ENCODE results near the gene NUB1.

Gene NUB1

DNA sequence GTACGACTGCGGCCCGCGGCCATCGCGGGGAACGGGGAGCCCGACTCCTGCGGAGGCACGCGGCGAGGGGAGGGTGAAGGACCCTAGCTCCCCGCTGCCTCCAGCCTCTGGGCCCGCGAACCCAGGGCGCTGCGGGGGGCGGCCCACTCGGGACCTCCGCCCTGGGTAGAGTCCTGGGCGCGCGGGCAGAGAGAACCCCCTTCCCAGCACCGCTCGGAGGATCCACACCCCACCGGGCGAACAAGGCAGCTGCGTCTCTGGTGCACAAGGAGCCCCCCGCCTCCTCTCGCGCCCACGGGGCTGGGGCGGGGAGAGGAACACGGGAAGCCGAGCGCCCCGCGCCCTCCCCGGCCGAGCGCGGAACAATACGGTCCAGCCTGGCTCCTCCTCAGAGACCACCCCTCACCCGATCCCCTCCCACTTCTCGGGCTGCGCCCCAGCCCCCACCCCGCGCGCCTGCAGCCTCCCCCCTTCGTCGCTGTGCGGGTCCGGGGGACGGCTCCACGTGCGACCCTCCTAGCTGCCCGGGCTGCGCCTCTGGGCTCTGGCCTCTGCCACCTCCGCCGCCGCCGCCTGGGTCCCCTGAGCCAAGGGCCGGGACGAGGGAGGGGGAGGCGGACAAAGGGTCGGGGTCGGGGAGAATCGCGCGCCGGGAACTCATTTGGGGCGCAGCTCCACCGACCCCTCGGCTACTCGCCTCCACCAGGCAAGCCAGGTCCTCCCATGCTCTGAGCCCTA lies 68.2 kb downstream of the NUB1 start, which contains the start of gene WDR86:
WDR86 (minus strand) TSS at position 372 of the 738 bp plus-strand sequence. CDS start 449 bp downstream, outside the sequence.
- H3K27ac ChIP-seq (ENCODE audit: insufficient read depth, low read length, poor library complexity, severe bottlenecking): peak within 1 kb of the TSS; percentile 91
- H3K4me1 ChIP-seq (ENCODE audit: control insufficient read depth, insufficient read depth, low read length, poor library complexity, severe bottlenecking): peaks cover 25% of the 10 kb centered on the region
- H3K36me3 ChIP-seq (ENCODE audit: control insufficient read depth, insufficient read depth, low read length): peaks cover 3% of the 10 kb centered on the region
- DNase-seq: no peak
- H3K4me3 ChIP-seq (ENCODE audit: insufficient read depth, low read depth, low read length, poor library complexity, severe bottlenecking): peak within 1 kb of the TSS; percentile 69
- H3K27me3 ChIP-seq (replicated peaks; ENCODE audit: control insufficient read depth, insufficient read depth, low read length, poor library complexity, severe bottlenecking): no peaks in the 10 kb centered on the region
- H3K9me3 ChIP-seq (ENCODE audit: control insufficient read depth, low read length): no peaks in the 10 kb centered on the region

DNA sequence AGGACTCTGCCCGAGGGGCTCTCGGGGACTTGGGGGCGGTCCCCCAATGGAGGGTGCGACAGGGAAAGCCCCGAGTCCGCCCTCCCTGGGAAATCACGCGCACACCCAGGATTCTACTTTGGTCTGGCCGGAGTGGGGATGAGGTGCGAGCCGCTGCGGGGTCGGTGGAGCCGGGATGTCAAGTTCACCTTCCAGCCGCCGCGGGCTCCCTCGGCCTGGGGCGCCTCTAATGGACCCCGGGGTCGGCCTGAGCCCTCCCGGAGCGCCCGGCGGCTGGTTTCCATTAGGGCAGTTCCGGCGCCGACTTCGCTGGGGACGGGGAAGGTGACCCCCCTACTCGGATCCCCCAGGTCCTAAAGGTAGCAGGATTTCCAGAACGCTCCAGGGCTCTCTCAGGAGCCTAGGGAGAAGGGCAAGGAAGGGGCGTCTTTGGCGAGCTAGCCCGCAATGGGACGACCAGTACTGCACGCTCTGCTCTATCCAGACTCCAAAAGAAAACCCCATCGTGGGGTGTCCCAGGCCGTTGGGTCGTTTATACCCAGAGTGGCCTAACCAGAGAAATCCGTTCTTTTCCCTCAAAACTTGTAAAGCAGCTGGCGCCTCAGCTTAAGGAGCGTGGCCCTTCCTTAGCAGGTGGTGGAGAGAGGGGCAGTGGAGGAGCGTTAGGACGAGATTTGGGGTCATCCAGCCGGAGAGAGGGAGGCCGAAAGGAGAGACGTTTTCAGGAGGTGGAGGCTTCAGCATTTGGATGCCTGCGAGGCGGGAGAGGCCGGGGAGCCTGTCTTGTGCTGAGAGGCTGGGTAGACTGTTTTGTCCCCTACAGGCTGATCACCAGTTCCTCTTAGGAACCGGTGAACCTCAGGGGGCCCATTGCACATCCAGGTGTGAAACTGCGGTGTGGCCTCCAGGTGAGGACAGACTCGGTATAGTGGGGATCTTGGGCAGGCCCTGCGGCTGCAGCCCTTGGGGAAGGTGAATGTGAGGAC lies 69.1 kb downstream of the NUB1 start:
- Histone ChIP-seq H3K27me3 (replicated peaks; ENCODE audit: control insufficient read depth, insufficient read depth, low read length, poor library complexity, severe bottlenecking) (no peaks in the 10 kb centered on the region), H3K36me3 (ENCODE audit: control insufficient read depth, insufficient read depth, low read length) (peaks cover 3% of the 10 kb centered on the region), H3K27ac (ENCODE audit: insufficient read depth, low read length, poor library complexity, severe bottlenecking) (peak overlapping the region; percentile 91), H3K9me3 (ENCODE audit: control insufficient read depth, low read length) (no peaks in the 10 kb centered on the region), H3K4me1 (ENCODE audit: control insufficient read depth, insufficient read depth, low read length, poor library complexity, severe bottlenecking) (peaks cover 25% of the 10 kb centered on the region), H3K4me3 (ENCODE audit: insufficient read depth, low read depth, low read length, poor library complexity, severe bottlenecking) (peak overlapping the region; percentile 69)
- DNase-seq: peak in 1 of 3 donors; percentile 39

DNA sequence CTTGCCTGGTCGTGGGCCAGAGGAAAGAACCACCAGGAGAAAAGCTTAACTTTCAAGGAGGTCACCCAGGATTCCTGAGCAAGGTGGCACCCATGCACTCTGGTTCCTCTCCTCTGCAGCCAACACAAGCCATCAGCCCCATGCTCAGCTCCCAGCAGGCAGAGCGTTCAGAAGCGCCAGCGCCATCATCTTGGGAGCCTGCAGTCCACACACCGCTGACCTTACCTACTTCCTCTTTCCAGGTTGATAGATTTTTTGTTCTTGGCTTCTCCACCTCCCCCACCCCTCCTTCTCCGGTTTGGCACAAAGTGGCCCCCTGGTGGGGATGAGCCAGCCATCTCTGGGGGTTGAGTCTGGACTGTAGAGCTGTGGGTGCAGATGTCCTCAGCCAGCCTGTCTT lies 69.9 kb downstream of the NUB1 start:
- Histone ChIP-seq H3K9me3 (ENCODE audit: control insufficient read depth, low read length) (no peaks in the 10 kb centered on the region), H3K27me3 (replicated peaks; ENCODE audit: control insufficient read depth, insufficient read depth, low read length, poor library complexity, severe bottlenecking) (no peaks in the 10 kb centered on the region), H3K27ac (ENCODE audit: insufficient read depth, low read length, poor library complexity, severe bottlenecking) (no peak overlapping the region), H3K4me3 (ENCODE audit: insufficient read depth, low read depth, low read length, poor library complexity, severe bottlenecking) (no peak overlapping the region), H3K4me1 (ENCODE audit: control insufficient read depth, insufficient read depth, low read length, poor library complexity, severe bottlenecking) (peaks cover 25% of the 10 kb centered on the region), H3K36me3 (ENCODE audit: control insufficient read depth, insufficient read depth, low read length) (peaks cover 3% of the 10 kb centered on the region)
- no peak for DNase-seq

DNA sequence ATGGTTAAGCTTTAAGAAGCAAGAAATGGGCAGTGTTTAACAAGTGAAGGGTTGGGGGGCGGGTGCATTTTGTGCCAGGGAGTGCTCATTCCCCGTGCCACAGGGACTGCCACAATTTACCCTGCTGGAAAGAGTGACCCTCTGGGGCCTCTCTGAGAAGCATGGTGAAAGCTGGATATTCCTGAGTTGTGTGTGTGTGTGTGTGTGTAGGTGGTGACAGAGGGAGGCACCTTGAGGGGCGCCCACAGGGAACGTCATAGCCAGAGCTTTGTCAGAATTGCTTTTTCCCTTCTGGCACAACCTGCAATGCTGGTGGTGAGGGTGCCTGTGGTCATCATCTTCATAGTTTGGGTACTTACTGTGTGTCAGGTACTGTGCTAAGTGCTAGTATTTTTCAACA lies 70.7 kb downstream of the NUB1 start:
- peaks cover 3% of the 10 kb centered on the region for H3K36me3 ChIP-seq (ENCODE audit: control insufficient read depth, insufficient read depth, low read length)
- no peaks in the 10 kb centered on the region for H3K27me3 ChIP-seq (replicated peaks; ENCODE audit: control insufficient read depth, insufficient read depth, low read length, poor library complexity, severe bottlenecking)
- peaks cover 25% of the 10 kb centered on the region for H3K4me1 ChIP-seq (ENCODE audit: control insufficient read depth, insufficient read depth, low read length, poor library complexity, severe bottlenecking)
- H3K9me3 ChIP-seq (ENCODE audit: control insufficient read depth, low read length): no peaks in the 10 kb centered on the region
- H3K27ac ChIP-seq (ENCODE audit: insufficient read depth, low read length, poor library complexity, severe bottlenecking): no peak overlapping the region
- H3K4me3 ChIP-seq (ENCODE audit: insufficient read depth, low read depth, low read length, poor library complexity, severe bottlenecking): no peak overlapping the region
- DNase-seq: no peak

DNA sequence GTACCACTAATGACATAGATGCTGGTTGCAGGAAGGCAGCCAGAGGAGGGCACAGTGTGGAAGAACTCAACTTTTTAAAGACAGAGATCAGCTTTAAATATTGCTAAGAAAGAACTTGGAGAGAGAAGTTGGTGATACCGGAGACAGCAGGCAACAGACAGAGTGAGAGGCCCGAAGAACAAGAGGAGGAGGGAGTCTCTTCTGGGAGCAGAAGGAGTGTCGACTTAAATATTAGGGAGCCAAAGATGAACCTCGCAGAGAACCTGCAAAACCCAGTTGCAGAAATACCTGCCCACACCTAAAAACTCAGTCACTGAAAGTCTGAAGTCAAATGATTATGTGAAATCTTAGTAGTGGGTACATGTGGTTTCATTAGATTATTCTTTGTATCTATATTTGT lies 71.6 kb downstream of the NUB1 start:
- no peak overlapping the region for H3K4me3 ChIP-seq (ENCODE audit: insufficient read depth, low read depth, low read length, poor library complexity, severe bottlenecking)
- H3K4me1 ChIP-seq (ENCODE audit: control insufficient read depth, insufficient read depth, low read length, poor library complexity, severe bottlenecking): peaks cover 25% of the 10 kb centered on the region
- H3K27me3 ChIP-seq (replicated peaks; ENCODE audit: control insufficient read depth, insufficient read depth, low read length, poor library complexity, severe bottlenecking): no peaks in the 10 kb centered on the region
- no peak for DNase-seq
- H3K9me3 ChIP-seq (ENCODE audit: control insufficient read depth, low read length): no peaks in the 10 kb centered on the region
- H3K27ac ChIP-seq (ENCODE audit: insufficient read depth, low read length, poor library complexity, severe bottlenecking): no peak overlapping the region
- peaks cover 3% of the 10 kb centered on the region for H3K36me3 ChIP-seq (ENCODE audit: control insufficient read depth, insufficient read depth, low read length)

DNA sequence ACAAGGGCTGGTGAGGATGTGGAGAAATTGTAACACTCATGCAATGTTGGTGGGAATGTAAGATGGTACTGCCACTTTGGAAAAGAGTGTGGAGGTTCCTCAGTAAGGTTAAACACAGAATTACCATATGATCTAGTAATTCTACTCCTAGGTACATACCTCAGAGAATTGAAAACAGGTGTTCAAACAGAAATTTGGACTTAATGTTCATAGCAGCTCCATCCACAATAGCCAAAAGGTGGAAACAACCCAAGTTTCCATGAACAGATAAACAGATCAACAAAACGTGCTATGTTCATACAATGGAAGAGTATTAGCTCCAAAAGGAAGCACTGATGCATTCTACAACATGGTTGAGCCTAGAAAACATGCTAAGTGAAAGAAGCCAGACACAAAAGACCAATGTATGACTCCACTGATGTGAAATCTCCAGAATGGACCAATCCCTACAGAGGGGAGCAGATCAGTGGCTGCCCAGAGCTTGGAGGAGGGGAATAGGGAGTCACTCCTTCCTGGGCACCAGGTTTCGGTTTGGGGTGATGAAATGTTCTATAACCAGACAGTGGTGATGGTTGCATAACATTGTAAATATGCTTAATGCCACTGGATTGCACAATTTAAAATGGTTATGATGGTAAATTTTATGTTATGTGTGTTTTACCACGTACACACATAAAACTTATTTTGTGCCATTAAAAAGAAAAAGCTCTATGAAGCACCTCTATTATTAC lies 73.9 kb downstream of the NUB1 start:
- no peaks in the 10 kb centered on the region for H3K9me3 ChIP-seq (ENCODE audit: control insufficient read depth, low read length)
- H3K27me3 ChIP-seq (replicated peaks; ENCODE audit: control insufficient read depth, insufficient read depth, low read length, poor library complexity, severe bottlenecking): no peaks in the 10 kb centered on the region
- H3K36me3 ChIP-seq (ENCODE audit: control insufficient read depth, insufficient read depth, low read length): peaks cover 3% of the 10 kb centered on the region
- H3K4me3 ChIP-seq (ENCODE audit: insufficient read depth, low read depth, low read length, poor library complexity, severe bottlenecking): no peak overlapping the region
- H3K27ac ChIP-seq (ENCODE audit: insufficient read depth, low read length, poor library complexity, severe bottlenecking): no peak overlapping the region
- peaks cover 8% of the 10 kb centered on the region for H3K4me1 ChIP-seq (ENCODE audit: control insufficient read depth, insufficient read depth, low read length, poor library complexity, severe bottlenecking)
- DNase-seq: no peak

DNA sequence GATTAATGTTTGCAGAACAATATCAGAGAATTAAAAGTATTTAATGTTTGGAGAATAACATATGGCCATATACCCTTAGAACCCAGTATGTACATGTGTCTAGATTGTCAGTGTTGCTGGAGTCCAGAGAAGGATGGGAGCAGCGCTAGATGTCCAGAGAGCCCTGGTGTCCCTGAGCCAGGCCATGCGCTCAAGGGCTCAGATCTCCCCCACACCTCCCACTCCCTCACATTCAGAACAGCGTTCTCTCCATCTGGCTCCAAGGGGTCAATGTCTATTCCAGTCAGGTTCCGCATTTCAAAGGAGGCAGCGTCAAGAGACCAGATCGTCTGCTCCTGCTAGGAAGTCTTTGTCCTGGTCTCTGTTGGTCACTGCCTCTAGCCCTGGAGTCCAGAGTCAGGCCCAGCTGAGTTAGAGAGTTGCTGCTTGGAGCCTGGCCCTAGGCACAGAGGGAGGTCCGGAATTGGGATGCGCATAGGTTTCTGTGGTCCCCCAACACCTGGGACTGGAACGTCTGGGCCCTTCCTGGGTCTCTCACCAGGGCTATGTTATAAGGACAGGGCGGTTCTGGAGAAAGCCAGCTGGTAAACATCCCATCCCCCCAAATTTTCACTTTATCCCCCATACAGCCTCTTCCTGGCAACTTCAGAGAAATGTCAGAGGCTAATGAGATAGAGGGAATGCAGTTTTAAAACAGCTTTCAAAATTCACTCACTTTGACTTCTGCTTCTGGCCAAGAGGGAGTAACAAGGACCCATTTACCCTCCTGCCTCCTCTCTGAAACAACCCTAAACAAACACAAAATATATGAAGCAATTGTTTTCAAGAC lies 74.7 kb downstream of the NUB1 start:
- no peak overlapping the region for H3K27ac ChIP-seq (ENCODE audit: insufficient read depth, low read length, poor library complexity, severe bottlenecking)
- no peaks in the 10 kb centered on the region for H3K9me3 ChIP-seq (ENCODE audit: control insufficient read depth, low read length)
- peaks cover 3% of the 10 kb centered on the region for H3K36me3 ChIP-seq (ENCODE audit: control insufficient read depth, insufficient read depth, low read length)
- no peak overlapping the region for H3K4me3 ChIP-seq (ENCODE audit: insufficient read depth, low read depth, low read length, poor library complexity, severe bottlenecking)
- H3K27me3 ChIP-seq (replicated peaks; ENCODE audit: control insufficient read depth, insufficient read depth, low read length, poor library complexity, severe bottlenecking): no peaks in the 10 kb centered on the region
- DNase-seq: no peak
- peaks cover 4% of the 10 kb centered on the region for H3K4me1 ChIP-seq (ENCODE audit: control insufficient read depth, insufficient read depth, low read length, poor library complexity, severe bottlenecking)

DNA sequence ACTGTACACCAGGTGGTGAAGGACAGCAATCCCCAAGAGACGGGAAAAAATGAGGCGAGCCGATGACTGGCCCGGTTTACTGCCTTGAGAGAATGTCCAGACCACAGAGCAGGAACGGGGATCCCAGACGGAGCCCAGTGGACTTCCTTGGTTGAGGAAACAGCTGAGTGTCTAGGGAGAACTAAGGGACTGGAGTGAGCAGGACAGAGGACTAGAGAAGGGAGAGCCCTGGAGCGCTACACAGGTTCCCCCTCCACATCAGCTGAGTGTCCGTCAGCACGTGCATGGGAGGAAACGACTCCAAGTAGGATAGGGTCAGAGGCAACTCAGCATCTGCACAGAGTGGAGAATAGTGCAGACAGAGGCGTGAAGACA lies 75.3 kb downstream of the NUB1 start:
- Histone ChIP-seq H3K36me3 (ENCODE audit: control insufficient read depth, insufficient read depth, low read length) (peaks cover 3% of the 10 kb centered on the region), H3K4me1 (ENCODE audit: control insufficient read depth, insufficient read depth, low read length, poor library complexity, severe bottlenecking) (peaks cover under 1% of the 10 kb centered on the region), H3K27ac (ENCODE audit: insufficient read depth, low read length, poor library complexity, severe bottlenecking) (no peak overlapping the region), H3K9me3 (ENCODE audit: control insufficient read depth, low read length) (no peaks in the 10 kb centered on the region), H3K27me3 (replicated peaks; ENCODE audit: control insufficient read depth, insufficient read depth, low read length, poor library complexity, severe bottlenecking) (no peaks in the 10 kb centered on the region), H3K4me3 (ENCODE audit: insufficient read depth, low read depth, low read length, poor library complexity, severe bottlenecking) (no peak overlapping the region)
- DNase-seq: no peak

DNA sequence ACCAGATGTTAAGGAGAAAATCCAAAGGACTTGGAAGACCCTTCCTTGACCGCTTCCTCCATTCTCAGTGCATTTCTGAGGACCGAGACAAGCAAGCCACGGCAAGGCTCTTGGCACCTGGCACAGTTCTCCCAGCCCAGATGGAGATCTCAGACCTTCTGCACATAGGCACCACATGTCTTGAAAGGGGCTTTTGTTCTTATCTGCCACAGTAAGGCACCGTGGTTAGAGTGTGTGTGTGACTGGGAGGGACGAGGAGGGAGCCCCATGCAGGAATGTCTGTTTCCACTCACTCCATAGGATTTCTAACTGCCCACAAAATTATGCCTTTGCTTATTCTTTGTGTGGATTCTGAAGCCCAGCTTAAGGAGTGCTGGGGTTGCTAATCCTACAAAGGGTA lies 78.5 kb downstream of the NUB1 start:
- Histone ChIP-seq H3K27ac (ENCODE audit: insufficient read depth, low read length, poor library complexity, severe bottlenecking) (no peak overlapping the region), H3K4me1 (ENCODE audit: control insufficient read depth, insufficient read depth, low read length, poor library complexity, severe bottlenecking) (no peaks in the 10 kb centered on the region), H3K27me3 (replicated peaks; ENCODE audit: control insufficient read depth, insufficient read depth, low read length, poor library complexity, severe bottlenecking) (no peaks in the 10 kb centered on the region), H3K4me3 (ENCODE audit: insufficient read depth, low read depth, low read length, poor library complexity, severe bottlenecking) (no peak overlapping the region), H3K36me3 (ENCODE audit: control insufficient read depth, insufficient read depth, low read length) (no peaks in the 10 kb centered on the region), H3K9me3 (ENCODE audit: control insufficient read depth, low read length) (no peaks in the 10 kb centered on the region)
- DNase-seq: no peak
